ENCODE measurements around the gene C1orf185. TPM values are rescaled to one million over a fixed set of nuclear protein-coding genes. Genes with fewer than 3 reads are reported as not detected.
"Not testable (repeated sequence)": the region's sequence is repeated elsewhere in the genome, so short reads cannot be mapped to it uniquely, and the experiment has no call there.

The C1orf185 gene
- total RNA-seq, 2 donors from 2014 or later: not detected

GRCh38 chr1:51127152-51127551 is 25.1 kb downstream of the C1orf185 start:
- ATAC-seq; DNase-seq; intact Hi-C loops (cut with DNase I): not testable (repeated sequence)

GRCh38 chr1:51131185-51131584 is 29.2 kb downstream of the C1orf185 start:
- ATAC-seq (no peak), DNase-seq (no peak)
- intact Hi-C loops (cut with DNase I): no loop called here

- ATAC-seq (no peak), DNase-seq (no peak)
- intact Hi-C loops (cut with DNase I): no loop called here
Observed at GRCh38 chr1:51133045-51133444, 31.0 kb downstream of the C1orf185 start.

- DNase-seq; ATAC-seq; intact Hi-C loops (cut with DNase I): not testable (repeated sequence)
Observed at GRCh38 chr1:51137696-51138095, 35.7 kb downstream of the C1orf185 start.

GRCh38 chr1:51139474-51139873 is 37.4 kb downstream of the C1orf185 start:
- DNase-seq: no peak
- no peak for ATAC-seq
- intact Hi-C loops (cut with DNase I): no loop called here

GRCh38 chr1:51147394-51147793 is 45.4 kb downstream of the C1orf185 start:
- DNase-seq (no peak), ATAC-seq (no peak)
- intact Hi-C loops (cut with DNase I): no loop called here

GRCh38 chr1:51154776-51155175 is 52.7 kb downstream of the C1orf185 start:
- no peak for ATAC-seq
- intact Hi-C loops (cut with DNase I): no loop called here

GRCh38 chr1:51156752-51157151 is 54.7 kb downstream of the C1orf185 start:
- no peak for ATAC-seq
- DNase-seq: no peak
- intact Hi-C loops (cut with DNase I): no loop called here

More at GRCh38 chr1:51154776-51155175, 52.7 kb downstream of the C1orf185 start:
- no peak for DNase-seq

- intact Hi-C loops (cut with DNase I): no loop called here
- no peak for ATAC-seq
- DNase-seq: no peak
Observed at GRCh38 chr1:51157395-51157794, 55.4 kb downstream of the C1orf185 start.

- intact Hi-C loops (cut with DNase I): no loop called here
- no peak for ATAC-seq
- no peak for DNase-seq
Observed at GRCh38 chr1:51158263-51158662, 56.2 kb downstream of the C1orf185 start.

- ATAC-seq; intact Hi-C loops (cut with DNase I); DNase-seq: not testable (repeated sequence)
Observed at GRCh38 chr1:51162560-51162959, 60.5 kb downstream of the C1orf185 start.

- intact Hi-C loops (cut with DNase I): no loop called here
- no peak for ATAC-seq
- DNase-seq: no peak
Observed at GRCh38 chr1:51165540-51165939, 63.5 kb downstream of the C1orf185 start.

- intact Hi-C loops (cut with DNase I): no loop called here
- ATAC-seq (no peak), DNase-seq (no peak)
Observed at GRCh38 chr1:51168266-51168845, 66.3 kb downstream of the C1orf185 start.

- DNase-seq (no peak), ATAC-seq (no peak)
- intact Hi-C loops (cut with DNase I): no loop called here
Observed at GRCh38 chr1:51168936-51169335, 66.9 kb downstream of the C1orf185 start.

- ATAC-seq: no peak
- intact Hi-C loops (cut with DNase I): no loop called here
- no peak for DNase-seq
Observed at GRCh38 chr1:51170342-51170741, 68.3 kb downstream of the C1orf185 start.

GRCh38 chr1:51172811-51173210 is 70.8 kb downstream of the C1orf185 start:
- intact Hi-C loops (cut with DNase I): no loop called here
- no peak for ATAC-seq
- DNase-seq: no peak

- intact Hi-C loops (cut with DNase I): no loop called here
- DNase-seq: no peak
- ATAC-seq: peak in 1 of 2 donors; percentile 36
Observed at GRCh38 chr1:51175278-51175677, 73.2 kb downstream of the C1orf185 start.

GRCh38 chr1:51177988-51178387 is 76.0 kb downstream of the C1orf185 start:
- DNase-seq; intact Hi-C loops (cut with DNase I); ATAC-seq: not testable (repeated sequence)

- intact Hi-C loops (cut with DNase I): loop anchor here in 1 of 2 donors (5.0 kb wide), 1 partner anchor 411 kb away; no protein-coding TSS in a partner anchor
- ATAC-seq: no peak
Observed at GRCh38 chr1:51188230-51188629, 86.2 kb downstream of the C1orf185 start.

GRCh38 chr1:51189421-51190073 is 87.5 kb downstream of the C1orf185 start:
- no peak for ATAC-seq
- intact Hi-C loops (cut with DNase I): loop anchor here in 1 of 2 donors (5.0 kb wide), 2 partner anchors 108 to 412 kb away; no protein-coding TSS in a partner anchor
- DNase-seq: peak; percentile 27

More at GRCh38 chr1:51188230-51188629, 86.2 kb downstream of the C1orf185 start:
- DNase-seq: no peak

GRCh38 chr1:51190961-51191360 is 88.9 kb downstream of the C1orf185 start:
- no peak for DNase-seq

More at GRCh38 chr1:51190961-51191360, 88.9 kb downstream of the C1orf185 start:
- intact Hi-C loops (cut with DNase I): loop anchor here in 1 of 2 donors (5.0 kb wide), 1 partner anchor 106 kb away; no protein-coding TSS in a partner anchor
- no peak for ATAC-seq
